CD4-positive, alpha-beta T cell (primary cell): Measurements from ENCODE around the gene PCED1B. TPM values are rescaled to one million over a fixed set of nuclear protein-coding genes. Genes with fewer than 3 reads are reported as not detected.

ENCODE experiments used
- ATAC-seq: fragments of 200-7000 bp; cut with Tn5 transposase; one replicate; pipeline ENCODE4 v1.10.0; 2022; ENCODE audit warnings: mild to moderate bottlenecking; ENCODE audit not compliant: poor library complexity
- CTCF ChIA-PET: fragments of 350-600 bp; sonication (Branson Sonifier 250); formaldehyde crosslinking; loops from one replicate; lab custom pipeline; 2021; ENCODE audit warnings: antibody characterized with exemption, inconsistent platforms; lab: Charles Lee
- POLR2A ChIA-PET: fragments of 350-600 bp; sonication (Branson Sonifier 250); formaldehyde crosslinking; loops from one replicate; lab custom pipeline; 2021; ENCODE audit warnings: antibody characterized with exemption, inconsistent platforms; lab: Charles Lee
- DNase-seq, 14 experiments: peaks; one replicate each; pipeline ENCODE4 v3.0.0-alpha.2; 2013 to 2020; ENCODE audit warnings: mixed read lengths in 2 of 14
- H3K27ac ChIP-seq, 2 donors: one replicate each; pipeline versions ENCODE4 v1.5.1 to v1.7.0; 2013; ENCODE audit warnings: low read length in 2 of 2, low read depth in 1 of 2, mild to moderate bottlenecking in 1 of 2
- H3K27me3 ChIP-seq, 2 experiments: 1 replicate in 1 of 2; 2 replicates in 1 of 2; pipeline versions ENCODE4 v1.6.1 to v1.7.0; 2013; ENCODE audit warnings: low read length in 2 of 2, control low read depth in 1 of 2, mild to moderate bottlenecking in 1 of 2, moderate library complexity in 1 of 2; ENCODE audit not compliant: insufficient read depth in 2 of 2, control insufficient read depth in 1 of 2
- H3K36me3 ChIP-seq: one replicate; pipeline ENCODE4 v1.6.1; 2013; ENCODE audit warnings: low read length, control low read depth; ENCODE audit not compliant: insufficient read depth
- H3K4me1 ChIP-seq: one replicate; pipeline ENCODE4 v1.6.1; 2013; ENCODE audit warnings: low read length, control low read depth; ENCODE audit not compliant: insufficient read depth
- H3K4me3 ChIP-seq: one replicate; pipeline ENCODE4 v1.5.1; 2013; ENCODE audit warnings: mild to moderate bottlenecking, low read length, moderate library complexity
- H3K9me3 ChIP-seq, 2 experiments: 1 replicate in 1 of 2; 2 replicates in 1 of 2; pipeline versions ENCODE4 v1.6.1 to v1.7.0; 2013; ENCODE audit warnings: low read length in 2 of 2, mild to moderate bottlenecking in 2 of 2, control low read depth in 1 of 2, moderate library complexity in 1 of 2; ENCODE audit not compliant: control insufficient read depth in 1 of 2, insufficient read depth in 1 of 2
- H3K27ac Mint-ChIP-seq: one replicate; pipeline ENCODE4 v1.8.0; 2020; ENCODE audit warnings: mixed read lengths
- H3K27me3 Mint-ChIP-seq: one replicate; pipeline ENCODE4 v1.8.0; 2021; ENCODE audit warnings: mixed read lengths
- H3K36me3 Mint-ChIP-seq: one replicate; pipeline ENCODE4 v1.8.0; 2021; ENCODE audit warnings: low read depth, mixed read lengths
- H3K4me1 Mint-ChIP-seq: one replicate; pipeline ENCODE4 v1.8.0; 2021; ENCODE audit warnings: low read depth, mixed read lengths
- H3K4me3 Mint-ChIP-seq: one replicate; pipeline ENCODE4 v1.8.0; 2020; ENCODE audit warnings: mild to moderate bottlenecking, mixed read lengths
- H3K9me3 Mint-ChIP-seq: one replicate; pipeline ENCODE4 v1.8.0; 2020; ENCODE audit warnings: mixed read lengths
- intact Hi-C, 2 experiments: fragments of 100-400 bp; cut with DNase I in 1 of 2; cut with micrococcal nuclease in 1 of 2; formaldehyde crosslinking; loops; one replicate each; pipeline versions ENCODE4 v1.15.1 to v1.9.0; 2023 to 2025; cut with DNase I, micrococcal nuclease
- total RNA-seq, 174 experiments: library from RNA in 2 of 174; stranded (reverse) in 2 of 174; gene quantifications; one replicate each; pipeline ENCODE4 v1.2.3 and lab custom pipeline; 2021 to 2026
- TF ChIP-seq, protein P1 (sequence below): fragments of 200-600 bp; IDR thresholded peaks from one replicate; pipeline ENCODE4 v1.8.0; 2022; ENCODE audit warnings: antibody characterized with exemption, mild to moderate bottlenecking

The PCED1B gene
- total RNA-seq, 2 experiments from 2014 or later = 18.7 to 20.0 TPM

- H3K4me1 ChIP-seq = peaks cover 29% of the 10 kb centered on the region
- H3K27ac ChIP-seq = peak overlapping the region in 1 of 2 donors; percentile 1
- CTCF ChIA-PET = interaction anchor here (1.0 kb wide), 2 partner anchors 13 to 120 kb away, joined by 3 read pairs; no protein-coding TSS in a partner anchor
- peaks cover 74% of the 10 kb centered on the region for H3K36me3 Mint-ChIP-seq
- peaks cover 4 to 19% of the 10 kb centered on the region in 2 experiments for H3K9me3 ChIP-seq
- H3K4me1 Mint-ChIP-seq = peaks cover 59% of the 10 kb centered on the region
- H3K27me3 ChIP-seq = no peaks in the 10 kb centered on the region
- peak overlapping the region; percentile 13 for H3K4me3 Mint-ChIP-seq
- no peak for DNase-seq
- intact Hi-C loops = no loop called here
- H3K27ac Mint-ChIP-seq = peak overlapping the region; percentile 84
- peaks cover 5% of the 10 kb centered on the region for H3K9me3 Mint-ChIP-seq
- POLR2A ChIA-PET = interaction anchor here (0.5 to 2.1 kb wide), 4 partner anchors 19 to 976 kb away, joined by 3 to 10 read pairs (median 4); no protein-coding TSS in a partner anchor
- no peaks in the 10 kb centered on the region for H3K27me3 Mint-ChIP-seq
- H3K4me3 ChIP-seq = no peak overlapping the region
- H3K36me3 ChIP-seq = peaks cover 29% of the 10 kb centered on the region
- TF ChIP-seq, protein P1, sequence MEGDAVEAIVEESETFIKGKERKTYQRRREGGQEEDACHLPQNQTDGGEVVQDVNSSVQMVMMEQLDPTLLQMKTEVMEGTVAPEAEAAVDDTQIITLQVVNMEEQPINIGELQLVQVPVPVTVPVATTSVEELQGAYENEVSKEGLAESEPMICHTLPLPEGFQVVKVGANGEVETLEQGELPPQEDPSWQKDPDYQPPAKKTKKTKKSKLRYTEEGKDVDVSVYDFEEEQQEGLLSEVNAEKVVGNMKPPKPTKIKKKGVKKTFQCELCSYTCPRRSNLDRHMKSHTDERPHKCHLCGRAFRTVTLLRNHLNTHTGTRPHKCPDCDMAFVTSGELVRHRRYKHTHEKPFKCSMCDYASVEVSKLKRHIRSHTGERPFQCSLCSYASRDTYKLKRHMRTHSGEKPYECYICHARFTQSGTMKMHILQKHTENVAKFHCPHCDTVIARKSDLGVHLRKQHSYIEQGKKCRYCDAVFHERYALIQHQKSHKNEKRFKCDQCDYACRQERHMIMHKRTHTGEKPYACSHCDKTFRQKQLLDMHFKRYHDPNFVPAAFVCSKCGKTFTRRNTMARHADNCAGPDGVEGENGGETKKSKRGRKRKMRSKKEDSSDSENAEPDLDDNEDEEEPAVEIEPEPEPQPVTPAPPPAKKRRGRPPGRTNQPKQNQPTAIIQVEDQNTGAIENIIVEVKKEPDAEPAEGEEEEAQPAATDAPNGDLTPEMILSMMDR = no peak
- ATAC-seq = peak; percentile 41
These were observed 159.3 kb downstream of the PCED1B start for GRCh38 chr12:47238669-47239114.

- H3K9me3 ChIP-seq = peaks cover 0 to 3% of the 10 kb centered on the region in 2 experiments
- ChIA-PET POLR2A (interaction anchor here (0.6 to 2.8 kb wide), 8 partner anchors 8 to 36 kb away, joined by 3 to 8 read pairs (median 3); no protein-coding TSS in a partner anchor), CTCF (no interaction called here)
- peaks cover 3% of the 10 kb centered on the region for H3K4me1 ChIP-seq
- no peaks in the 10 kb centered on the region for H3K27me3 Mint-ChIP-seq
- no peak for ATAC-seq
- H3K36me3 ChIP-seq = no peaks in the 10 kb centered on the region
- no peaks in the 10 kb centered on the region for H3K27me3 ChIP-seq
- TF ChIP-seq, protein P1 = no peak
- peaks cover 42% of the 10 kb centered on the region for H3K4me1 Mint-ChIP-seq
- no peak overlapping the region for H3K4me3 Mint-ChIP-seq
- no peak for DNase-seq
- peaks cover 37% of the 10 kb centered on the region for H3K36me3 Mint-ChIP-seq
- no peak overlapping the region for H3K4me3 ChIP-seq
- no peaks in the 10 kb centered on the region for H3K9me3 Mint-ChIP-seq
- intact Hi-C loops = no loop called here
- no peak overlapping the region for H3K27ac ChIP-seq
- H3K27ac Mint-ChIP-seq = peak overlapping the region; percentile 17
These were observed 163.0 kb downstream of the PCED1B start for GRCh38 chr12:47242426-47242825.

GRCh38 chr12:47244835-47245234 lies 165.4 kb downstream of the PCED1B start:
- peaks cover 32% of the 10 kb centered on the region for H3K36me3 Mint-ChIP-seq
- no peaks in the 10 kb centered on the region for H3K27me3 Mint-ChIP-seq
- DNase-seq = no peak
- H3K9me3 ChIP-seq = peaks cover 0 to 7% of the 10 kb centered on the region in 2 experiments
- intact Hi-C loops = no loop called here
- no peak overlapping the region for H3K4me3 Mint-ChIP-seq
- H3K4me1 ChIP-seq = no peaks in the 10 kb centered on the region
- H3K27ac ChIP-seq = no peak overlapping the region
- H3K9me3 Mint-ChIP-seq = no peaks in the 10 kb centered on the region
- ATAC-seq = no peak
- H3K27me3 ChIP-seq = no peaks in the 10 kb centered on the region
- peaks cover 8% of the 10 kb centered on the region for H3K36me3 ChIP-seq
- peaks cover 24% of the 10 kb centered on the region for H3K4me1 Mint-ChIP-seq
- POLR2A ChIA-PET = interaction anchor here (0.7 to 1.3 kb wide), 3 partner anchors 14 to 38 kb away, joined by 3 read pairs; no protein-coding TSS in a partner anchor
- TF ChIP-seq, protein P1 = no peak
- no peak overlapping the region for H3K4me3 ChIP-seq
- CTCF ChIA-PET = no interaction called here
- no peak overlapping the region for H3K27ac Mint-ChIP-seq
